ENCODE results near the gene PEX3.

Gene PEX3, protein sequence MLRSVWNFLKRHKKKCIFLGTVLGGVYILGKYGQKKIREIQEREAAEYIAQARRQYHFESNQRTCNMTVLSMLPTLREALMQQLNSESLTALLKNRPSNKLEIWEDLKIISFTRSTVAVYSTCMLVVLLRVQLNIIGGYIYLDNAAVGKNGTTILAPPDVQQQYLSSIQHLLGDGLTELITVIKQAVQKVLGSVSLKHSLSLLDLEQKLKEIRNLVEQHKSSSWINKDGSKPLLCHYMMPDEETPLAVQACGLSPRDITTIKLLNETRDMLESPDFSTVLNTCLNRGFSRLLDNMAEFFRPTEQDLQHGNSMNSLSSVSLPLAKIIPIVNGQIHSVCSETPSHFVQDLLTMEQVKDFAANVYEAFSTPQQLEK

DNA sequence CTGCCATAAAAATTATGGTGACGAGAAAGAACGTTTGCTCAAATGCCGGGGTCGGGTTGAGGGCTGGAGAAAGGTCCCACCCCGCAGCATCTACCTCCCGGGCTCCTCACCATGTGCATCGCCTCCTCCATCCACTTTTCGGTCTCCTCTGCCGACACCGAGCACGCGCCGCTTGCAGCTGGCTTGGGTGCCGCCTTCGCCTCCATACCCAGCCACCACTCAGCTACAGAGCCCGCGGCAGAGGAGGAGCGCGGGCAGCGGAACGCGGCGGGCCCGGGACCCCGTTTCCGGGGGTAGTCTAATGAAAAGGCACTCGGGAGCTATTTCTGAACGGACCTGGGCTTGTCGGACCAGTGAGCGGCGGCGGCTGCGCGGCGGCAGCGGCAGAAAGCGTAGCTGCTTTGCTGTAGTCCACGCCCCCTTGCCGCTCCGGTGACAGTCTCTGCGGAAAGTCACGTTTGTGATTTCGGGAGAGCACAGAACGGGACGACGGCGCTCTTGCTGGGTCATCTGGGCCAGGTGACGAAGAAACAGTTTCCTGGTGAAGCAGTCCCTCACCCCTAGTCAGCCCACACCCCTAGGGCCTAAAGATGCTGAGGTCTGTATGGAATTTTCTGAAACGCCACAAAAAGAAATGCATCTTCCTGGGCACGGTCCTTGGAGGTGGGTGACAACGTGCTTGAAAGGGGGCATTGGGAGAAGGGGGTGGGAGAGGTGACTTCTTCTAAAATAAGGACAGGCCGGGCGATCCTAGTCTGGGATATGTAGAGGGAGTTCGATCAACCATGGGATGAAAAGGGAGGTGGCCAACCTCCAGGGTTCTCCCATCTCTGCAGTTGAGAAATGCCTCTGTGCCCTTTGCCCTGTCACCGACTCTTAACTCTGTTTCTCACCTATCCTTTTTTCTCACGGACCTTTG lies at the start of gene PEX3, which contains the start of gene ADAT2:
Gene PEX3 (plus strand): TSS at position 353 of the 919 bp plus-strand sequence. CDS start 238 bp downstream, at position 591.
Gene ADAT2 (minus strand): TSS at position 243 of the 919 bp plus-strand sequence. CDS start 37 bp downstream, at position 206.
- DNase-seq (ENCODE audit: low spot score): peak; percentile 79

DNA sequence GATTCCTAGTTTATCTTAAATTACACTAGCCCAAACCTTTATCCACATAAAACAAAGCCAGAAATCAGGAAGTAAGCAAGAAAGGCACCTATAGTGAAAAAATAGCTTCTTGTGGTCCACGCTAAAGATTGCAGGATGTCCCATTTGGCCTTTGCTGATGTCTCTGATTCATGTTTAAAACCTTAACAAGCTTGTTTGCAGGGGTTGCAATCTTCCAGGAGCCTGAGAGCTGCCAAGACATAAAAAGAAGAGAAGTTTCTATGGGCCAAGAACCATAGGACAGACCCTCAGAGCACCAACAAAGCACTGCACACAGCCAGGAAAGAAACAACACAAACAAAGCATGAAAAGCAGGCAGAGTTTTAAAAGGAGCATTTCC lies 49.5 kb upstream of the PEX3 start:
- DNase-seq (ENCODE audit: low spot score): no peak

DNA sequence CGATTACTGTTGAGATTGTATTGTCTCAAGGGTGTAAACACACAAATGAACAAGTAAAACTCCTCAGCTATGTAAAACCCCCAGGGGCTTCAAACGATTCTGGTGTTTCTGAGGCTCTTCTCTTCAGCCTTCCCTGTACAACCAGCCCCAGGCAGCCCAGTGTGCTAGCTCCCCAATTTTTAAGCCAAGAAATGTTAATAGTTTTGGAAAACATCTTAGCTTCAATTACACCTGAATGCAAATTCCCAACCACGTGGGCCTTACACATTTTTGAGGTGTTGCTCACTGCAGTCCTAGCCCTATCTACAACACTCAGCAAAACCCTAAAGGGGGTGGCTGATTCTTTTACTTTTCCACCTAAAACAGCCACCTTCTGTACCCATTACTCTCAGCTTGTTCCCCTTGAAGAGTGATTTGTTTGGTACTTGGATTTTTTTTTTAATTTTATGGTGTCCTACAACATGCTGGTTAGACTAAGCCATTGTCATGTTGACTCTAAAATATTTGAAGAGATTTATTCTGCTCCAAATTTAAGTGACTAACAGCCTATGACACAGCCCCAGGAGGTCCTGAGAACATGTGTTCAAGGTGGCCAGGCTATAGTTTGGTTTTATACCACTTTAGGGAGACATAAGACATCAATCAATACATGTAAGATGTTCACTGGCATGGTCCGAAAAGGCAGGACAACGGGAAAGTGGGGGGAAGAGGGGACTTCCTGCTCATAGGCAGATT lies 48.8 kb upstream of the PEX3 start:
- no peak for DNase-seq (ENCODE audit: low spot score)

DNA sequence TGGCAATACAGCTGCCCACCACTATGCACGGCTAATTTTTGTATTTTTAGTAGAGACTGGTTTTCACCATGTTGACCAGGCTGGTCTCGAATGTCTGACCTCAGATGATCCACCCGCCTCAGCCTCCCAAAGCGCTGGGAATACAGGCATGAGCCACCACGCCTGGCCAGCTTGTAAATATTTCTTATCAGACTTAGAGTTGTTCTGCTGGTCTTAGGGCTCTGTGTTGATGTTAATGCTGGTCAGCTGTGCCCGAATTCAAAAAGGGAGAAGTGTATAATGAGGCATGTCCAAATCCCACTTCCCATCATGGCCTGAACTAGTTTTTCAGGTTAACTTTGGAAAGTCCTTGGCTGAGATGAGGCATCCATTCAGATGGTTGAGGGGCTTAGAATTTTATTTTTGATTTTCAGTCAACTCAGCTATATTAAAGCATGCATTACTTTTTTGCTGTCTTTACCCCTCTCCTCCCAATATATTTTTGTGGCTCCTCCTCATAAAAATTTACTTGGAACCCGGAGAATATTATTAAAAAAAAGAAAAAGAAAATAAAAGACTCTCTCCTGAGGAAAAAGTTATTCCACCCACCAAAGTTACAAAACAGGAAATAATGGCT lies 47.8 kb upstream of the PEX3 start:
- DNase-seq (ENCODE audit: low spot score): no peak

DNA sequence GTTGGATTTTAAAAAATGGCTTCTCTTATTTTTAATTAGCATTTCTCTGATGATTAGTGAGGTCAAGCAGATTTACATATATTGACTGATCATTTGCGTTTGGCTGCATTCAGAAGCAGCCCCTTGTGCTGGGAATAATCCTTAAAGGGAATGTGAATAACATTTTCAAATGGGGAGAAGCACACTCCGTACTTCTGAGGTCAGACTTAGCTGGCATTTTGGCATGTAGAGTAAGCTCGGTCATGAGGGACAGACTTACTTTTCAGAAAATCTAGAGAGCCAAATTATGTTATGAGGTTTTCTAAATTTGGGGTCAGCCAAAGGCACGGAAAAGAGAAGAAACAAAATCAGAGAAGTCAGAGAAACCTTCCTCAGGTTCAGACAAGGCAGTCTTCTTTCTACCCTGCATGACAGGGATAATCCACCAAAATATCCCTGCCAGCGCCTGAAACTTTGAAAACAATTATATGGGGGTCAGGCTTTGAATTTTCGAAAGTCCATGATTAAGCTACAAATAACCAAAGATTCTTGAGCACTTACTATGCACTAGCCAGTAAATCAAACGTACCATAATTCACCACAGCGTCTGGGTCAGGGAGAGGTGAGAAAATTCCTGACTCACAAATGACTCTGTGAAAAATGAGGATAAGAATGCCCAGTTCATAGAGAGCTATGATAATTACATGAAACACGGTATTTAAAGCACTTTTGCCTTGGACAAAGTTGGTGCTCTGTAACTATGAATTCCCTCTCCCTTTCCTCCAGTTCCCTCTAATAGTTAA lies 45.0 kb upstream of the PEX3 start:
- DNase-seq (ENCODE audit: low spot score): no peak

DNA sequence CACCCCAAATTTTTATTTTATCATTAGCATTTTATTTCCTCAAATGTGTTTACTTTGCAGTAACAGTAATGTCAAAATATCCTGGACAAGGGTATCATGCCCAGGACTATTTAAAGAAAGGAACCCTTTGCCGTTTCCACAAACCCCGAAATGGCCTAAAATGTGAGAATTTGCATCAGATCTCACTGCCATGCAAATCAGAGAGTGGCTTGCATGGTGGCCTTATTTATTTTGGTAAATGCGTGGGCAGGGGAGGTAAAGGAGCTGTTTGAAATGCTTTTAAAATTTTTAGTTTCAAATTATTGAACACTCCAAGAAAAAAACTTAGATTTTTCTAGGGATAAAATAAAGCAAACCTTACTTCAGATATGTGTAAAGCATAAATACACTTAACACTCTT lies 43.9 kb upstream of the PEX3 start:
- DNase-seq (ENCODE audit: low spot score): no peak

DNA sequence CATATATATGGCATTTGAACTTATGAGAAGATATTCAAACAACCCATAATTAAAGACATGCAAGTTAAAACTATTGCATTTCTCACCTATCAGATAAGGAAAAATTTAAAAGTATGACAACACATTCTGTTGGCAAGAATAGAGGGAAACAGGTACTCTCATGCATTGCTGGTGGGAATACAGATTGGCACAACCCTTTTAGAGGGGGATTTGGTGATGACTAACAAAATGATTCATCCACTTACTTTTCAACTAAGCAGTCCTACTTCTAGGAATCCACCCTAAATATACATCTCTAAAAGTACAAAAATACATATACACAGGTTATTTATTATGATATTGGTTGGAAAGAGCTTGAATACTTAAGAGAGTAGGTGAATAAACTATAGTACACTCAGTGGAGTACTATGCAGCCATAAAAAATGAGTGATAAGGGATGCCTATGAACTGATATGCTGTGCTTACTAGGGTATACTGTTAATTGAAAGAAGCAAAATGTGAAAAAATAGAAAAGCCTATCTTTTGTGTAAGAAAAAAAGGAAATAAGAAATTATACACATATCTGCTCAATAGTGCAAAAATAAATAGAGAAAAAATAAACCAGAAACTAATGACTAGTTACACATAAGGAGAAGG lies 42.3 kb upstream of the PEX3 start:
- DNase-seq (ENCODE audit: low spot score): no peak

DNA sequence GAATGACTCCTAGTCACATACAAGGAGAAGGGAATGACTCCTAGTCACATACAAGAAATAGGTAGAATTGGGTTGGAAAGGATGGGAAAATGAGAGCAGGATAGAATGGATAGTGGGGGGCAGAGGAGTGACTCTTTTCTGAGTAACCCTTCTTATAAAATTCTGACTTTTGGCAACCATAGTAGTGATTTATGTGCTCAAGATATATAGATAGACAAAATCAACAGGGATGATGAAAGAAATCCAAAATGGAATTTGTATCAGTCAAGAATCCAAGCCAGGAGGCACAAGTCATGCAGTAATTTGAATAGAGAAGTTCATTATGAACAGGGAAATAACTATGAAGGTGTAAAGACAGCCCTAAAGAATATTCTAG lies 41.8 kb upstream of the PEX3 start:
- DNase-seq (ENCODE audit: low spot score): no peak

DNA sequence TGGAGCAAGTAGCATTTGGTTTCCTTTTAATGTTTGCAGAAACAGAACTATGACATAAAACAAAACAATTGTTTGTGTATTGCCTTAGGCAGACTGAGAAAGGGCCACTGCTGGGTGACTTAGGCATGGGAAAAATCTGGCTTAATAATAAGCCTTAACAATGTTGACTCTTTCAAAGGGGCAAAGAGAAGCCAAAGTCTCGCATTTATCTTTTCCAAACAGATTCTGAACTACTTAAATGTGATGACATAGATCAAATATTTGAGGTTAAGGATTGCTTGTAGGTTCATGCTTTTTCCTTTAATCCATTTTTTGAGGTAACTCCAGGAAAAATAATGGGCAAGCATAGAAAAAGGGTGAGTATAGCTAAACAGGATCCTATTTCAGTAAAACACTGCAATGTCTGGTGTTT lies 39.7 kb upstream of the PEX3 start:
- DNase-seq (ENCODE audit: low spot score): peak; percentile 20

DNA sequence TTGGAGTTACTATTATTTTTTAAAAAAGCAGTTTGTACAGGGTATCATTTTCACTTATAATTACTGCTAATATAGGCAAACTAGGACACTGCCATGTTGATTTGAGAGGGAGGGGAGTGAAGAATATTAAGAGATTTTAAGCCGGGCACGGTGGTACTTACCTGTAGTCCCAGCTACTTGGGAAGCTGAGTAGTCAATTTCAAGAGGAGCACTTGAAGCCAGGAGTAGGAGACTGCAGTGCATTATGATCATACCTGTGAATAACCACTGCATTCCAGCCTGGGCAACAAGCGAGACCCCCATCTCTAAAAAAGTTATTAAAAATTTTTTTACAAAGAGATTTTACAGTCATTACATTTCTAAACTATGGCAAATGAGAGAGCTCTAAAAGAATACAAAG lies 35.8 kb upstream of the PEX3 start:
- DNase-seq (ENCODE audit: low spot score): no peak

DNA sequence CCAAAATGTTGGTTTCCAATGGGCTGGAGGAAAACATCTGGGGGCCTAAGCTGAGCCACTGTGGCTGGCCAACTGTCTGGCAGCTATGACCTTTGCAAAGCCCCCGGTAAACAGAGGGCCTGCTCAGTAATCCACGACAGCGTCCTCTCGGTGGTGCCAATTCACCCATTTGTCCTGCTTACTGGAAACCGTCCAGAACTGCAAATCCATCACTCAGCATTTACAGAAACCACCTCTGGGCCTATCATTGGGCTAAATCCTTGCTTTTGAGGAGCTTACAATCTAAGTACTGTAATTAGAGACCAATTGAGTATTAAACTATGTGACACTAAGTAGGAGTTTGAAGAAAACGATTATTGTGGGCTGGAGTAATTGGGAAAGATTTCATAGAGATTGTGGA lies 31.1 kb upstream of the PEX3 start:
- no peak for DNase-seq (ENCODE audit: low spot score)

DNA sequence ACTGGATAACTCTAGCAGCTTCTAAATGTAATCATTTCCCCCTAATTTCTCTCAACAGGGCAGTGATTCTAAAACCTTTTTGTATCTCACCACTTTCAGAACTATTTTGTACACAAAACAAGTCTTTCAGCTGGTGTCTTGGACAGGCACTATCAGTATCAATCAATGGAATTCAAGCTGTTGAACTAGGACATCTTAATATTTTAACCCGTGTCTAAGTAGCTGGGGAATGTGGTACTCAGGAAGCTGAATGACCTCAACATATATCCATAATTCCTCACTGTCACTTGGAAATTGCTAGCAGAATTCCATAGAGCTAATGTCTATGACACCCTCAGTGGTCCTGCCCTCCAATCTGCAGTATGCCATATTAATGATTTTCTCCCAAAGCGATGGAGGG lies 24.6 kb upstream of the PEX3 start:
- no peak for DNase-seq (ENCODE audit: low spot score)

DNA sequence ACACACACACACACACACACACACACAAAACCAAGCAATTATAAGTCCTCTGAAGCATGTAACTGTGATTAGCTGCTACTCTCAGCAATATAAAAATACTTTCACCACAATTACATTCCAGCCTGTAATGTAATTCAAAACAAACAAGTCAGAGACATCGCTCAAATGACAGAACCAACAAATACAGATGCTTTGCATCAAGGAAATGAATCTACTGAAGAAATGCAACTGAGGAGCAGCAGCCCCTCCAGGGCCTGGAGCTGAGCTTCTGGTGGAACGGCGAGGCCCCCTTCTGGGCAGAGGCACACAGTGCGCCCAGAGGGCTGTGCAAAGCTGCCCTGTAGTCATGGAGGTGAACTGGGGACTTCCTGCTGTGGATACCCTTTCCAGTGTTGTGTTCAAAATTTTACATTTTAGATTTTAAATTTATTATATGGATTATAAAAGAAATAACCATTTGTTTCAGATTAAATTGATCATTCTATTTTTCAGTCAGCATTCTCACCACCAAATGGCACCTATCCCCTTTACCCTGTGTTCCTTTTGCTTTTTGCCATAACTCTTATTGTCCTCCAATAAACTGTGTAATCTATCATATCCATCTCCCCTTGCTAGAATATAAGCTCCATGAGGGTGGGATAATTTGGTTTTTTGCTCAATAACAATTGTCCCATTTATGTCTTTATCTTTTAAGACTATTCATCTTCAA lies 23.3 kb upstream of the PEX3 start:
- peak; percentile 38 for DNase-seq (ENCODE audit: low spot score)

DNA sequence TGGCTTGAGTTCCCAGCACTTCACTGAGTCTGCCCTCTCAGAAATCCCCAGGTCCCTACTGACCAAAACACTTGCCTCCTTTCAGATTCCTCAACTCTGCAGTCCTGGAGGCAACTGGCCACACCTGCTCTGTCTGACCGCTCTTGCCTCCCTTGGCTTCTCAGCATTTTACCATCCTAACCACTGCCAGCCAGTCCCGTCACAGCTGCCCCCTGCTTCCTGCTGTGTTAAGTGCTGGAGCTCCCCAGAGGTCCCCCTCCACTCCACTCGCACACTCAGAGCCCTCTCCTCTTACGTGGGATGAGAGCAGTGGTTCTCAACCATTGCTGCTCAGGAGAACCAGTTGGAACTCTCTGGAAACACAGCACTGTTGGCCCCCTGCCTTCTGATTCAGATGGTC lies 20.6 kb upstream of the PEX3 start:
- DNase-seq (ENCODE audit: low spot score): no peak

DNA sequence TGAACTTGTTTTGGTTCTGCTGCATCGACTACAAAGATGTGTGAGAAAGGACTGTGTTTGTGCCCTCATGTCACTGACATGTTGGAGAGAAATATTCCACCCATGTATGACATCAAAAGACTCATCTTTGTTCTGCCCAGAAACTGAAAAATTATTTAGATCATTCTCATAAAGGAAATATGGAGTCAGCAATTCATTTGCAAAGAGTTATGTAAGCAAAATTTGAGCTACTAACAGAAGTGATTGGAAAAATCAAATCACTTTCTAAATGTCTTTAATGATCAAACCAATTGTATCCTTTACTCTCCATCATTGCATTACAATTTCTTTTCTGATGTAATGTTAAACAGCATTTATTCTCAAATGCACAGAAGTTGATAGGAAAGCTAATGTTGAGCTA lies 19.4 kb upstream of the PEX3 start:
- no peak for DNase-seq (ENCODE audit: low spot score)

DNA sequence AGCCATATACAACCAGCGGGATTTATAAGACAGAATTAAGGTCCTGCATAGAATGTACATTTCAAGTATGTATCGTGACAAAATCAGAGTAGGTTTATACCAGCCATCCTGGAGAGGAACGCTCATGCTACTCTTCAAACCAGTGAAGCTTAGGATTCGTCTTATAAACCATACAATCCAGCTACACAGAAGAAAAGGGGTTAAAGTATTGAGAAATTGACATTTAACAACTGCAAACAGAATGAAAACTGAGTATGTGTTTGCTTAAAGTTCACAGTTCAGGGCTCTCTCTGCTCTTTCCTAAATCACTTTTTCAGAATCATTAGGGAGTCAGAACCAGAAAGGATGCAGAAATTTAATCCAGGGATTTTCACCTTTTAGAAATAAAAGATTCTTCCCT lies 18.0 kb upstream of the PEX3 start:
- DNase-seq (ENCODE audit: low spot score): no peak

DNA sequence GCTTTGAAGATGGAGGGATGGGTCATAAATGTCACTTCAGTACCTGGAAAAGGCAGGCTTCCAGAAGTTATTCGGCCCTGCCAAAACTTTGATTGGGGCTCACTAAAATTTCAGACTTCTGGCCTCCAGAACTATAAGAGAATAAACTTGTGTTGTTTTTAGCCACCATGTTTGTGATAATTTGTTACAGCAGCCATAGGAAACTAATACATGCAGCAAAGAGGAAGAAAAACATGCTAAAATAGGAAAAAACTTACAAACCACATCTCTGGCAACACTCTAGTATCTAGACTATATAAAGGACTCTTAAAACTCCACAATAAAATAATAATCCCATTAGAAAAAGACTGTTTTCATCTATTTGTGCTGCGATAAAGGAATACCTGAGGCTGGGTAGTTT lies 9.6 kb upstream of the PEX3 start:
- no peak for DNase-seq (ENCODE audit: low spot score)

DNA sequence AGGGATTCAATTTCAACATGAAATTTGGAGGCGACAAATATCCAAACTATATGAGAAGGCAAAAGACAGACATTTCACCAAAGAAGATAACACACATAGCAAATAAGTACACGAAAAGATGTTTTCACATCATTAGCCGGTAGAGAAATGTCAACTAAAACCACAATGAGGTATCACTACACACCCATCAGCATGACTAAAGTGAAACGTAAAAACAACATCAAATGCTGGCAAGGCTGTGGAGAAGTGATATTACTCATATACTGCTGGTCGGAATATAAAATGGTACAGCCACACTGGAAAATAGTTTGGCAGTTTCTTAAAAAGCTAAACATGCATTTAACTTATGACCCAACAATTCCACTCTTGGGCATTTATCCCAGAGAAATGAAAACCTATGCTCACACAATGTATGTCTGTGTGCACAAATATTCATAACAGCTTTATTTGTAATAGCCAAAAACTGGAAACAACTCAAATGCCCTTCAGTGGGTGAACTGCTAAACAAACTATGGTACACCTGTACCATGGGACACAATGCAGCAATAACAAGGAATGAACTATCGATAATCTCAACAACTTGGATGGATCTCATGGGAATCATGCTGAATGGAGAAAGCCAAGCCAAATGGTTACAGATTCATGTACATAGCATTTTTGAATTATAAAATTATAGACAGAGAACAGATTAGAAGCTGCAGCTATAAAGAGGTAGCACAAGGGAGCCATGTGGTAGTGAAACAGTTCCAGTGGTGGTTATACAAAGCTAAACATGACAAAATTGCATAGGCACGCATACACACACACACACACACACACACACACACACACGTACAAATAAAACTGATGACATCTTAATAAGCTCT lies 8.7 kb upstream of the PEX3 start:
- DNase-seq (ENCODE audit: low spot score): no peak

DNA sequence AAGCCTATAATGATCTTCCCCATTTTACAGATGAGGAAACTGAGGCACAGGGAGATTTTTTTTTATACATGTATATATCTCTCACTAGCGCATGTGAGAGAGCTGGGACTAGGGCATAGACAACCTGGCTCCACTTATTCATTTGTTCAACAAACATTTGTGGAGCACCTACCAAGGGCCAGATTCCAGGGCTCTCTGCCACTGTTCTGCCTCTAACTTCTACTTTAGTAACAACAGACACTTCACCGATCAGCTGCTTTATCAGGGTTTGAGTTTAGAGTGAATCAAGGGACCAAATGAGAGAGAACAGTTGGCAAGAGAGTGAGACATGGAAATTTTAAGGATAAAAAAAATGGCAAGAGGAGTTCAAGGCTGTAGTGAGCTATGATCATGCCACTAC lies 7.5 kb upstream of the PEX3 start:
- no peak for DNase-seq (ENCODE audit: low spot score)

Measured in COLO829 (cell line).